GM20431 (cell line): Measurements from ENCODE around the gene PLOD3.

ENCODE experiments used
- in situ Hi-C: fragments of 300-500 bp; cut with MseI, MboI; formaldehyde crosslinking; loops from one replicate; pipeline ENCODE4 v1.15.0; 2020; ENCODE audit warnings: low sequenced_read_pairs; ENCODE audit not compliant: unreplicated experiment

The PLOD3 gene

GRCh38 chr7:101186844-101187428 is 30.4 kb downstream of the PLOD3 start:
- in situ Hi-C loops: no loop called here

GRCh38 chr7:101186194-101186593 is 31.2 kb downstream of the PLOD3 start:
- in situ Hi-C loops: no loop called here

- in situ Hi-C loops: no loop called here
These were observed 32.0 kb downstream of the PLOD3 start for GRCh38 chr7:101185258-101185839.

- in situ Hi-C loops: no loop called here
These were observed 37.1 kb downstream of the PLOD3 start, which contains the start of gene NAT16 for GRCh38 chr7:101180130-101180755. TSS of gene NAT16 (minus strand) at chr7:101180293. CDS start at chr7:101174807, 5,486 bp downstream.

- in situ Hi-C loops: no loop called here
These were observed 37.7 kb downstream of the PLOD3 start for GRCh38 chr7:101179713-101180112.

- in situ Hi-C loops: no loop called here
These were observed 38.3 kb downstream of the PLOD3 start for GRCh38 chr7:101179117-101179516.

GRCh38 chr7:101177644-101178043 is 39.7 kb downstream of the PLOD3 start:
- in situ Hi-C loops: no loop called here

- in situ Hi-C loops: no loop called here
These were observed 41.7 kb downstream of the PLOD3 start for GRCh38 chr7:101175664-101176063.

GRCh38 chr7:101174322-101174854 is 43.0 kb downstream of the PLOD3 start:
- in situ Hi-C loops: no loop called here

- in situ Hi-C loops: no loop called here
These were observed 43.6 kb downstream of the PLOD3 start for GRCh38 chr7:101173752-101174244.

- in situ Hi-C loops: no loop called here
These were observed 44.3 kb downstream of the PLOD3 start for GRCh38 chr7:101172854-101173751.

GRCh38 chr7:101172005-101172853 is 45.2 kb downstream of the PLOD3 start:
- in situ Hi-C loops: no loop called here

- in situ Hi-C loops: no loop called here
These were observed 45.9 kb downstream of the PLOD3 start for GRCh38 chr7:101171442-101171837.

GRCh38 chr7:101170617-101171441 is 46.6 kb downstream of the PLOD3 start:
- in situ Hi-C loops: no loop called here

GRCh38 chr7:101169838-101170551 is 47.4 kb downstream of the PLOD3 start:
- in situ Hi-C loops: no loop called here

- in situ Hi-C loops: no loop called here
These were observed 48.1 kb downstream of the PLOD3 start for GRCh38 chr7:101169110-101169837.

GRCh38 chr7:101168412-101169049 is 48.9 kb downstream of the PLOD3 start:
- in situ Hi-C loops: no loop called here
